ENCODE results near the gene SLC9A4.
A peak's percentile ranks its signal among the peaks of the same experiment; 100 is the strongest.

SLC9A4 gene

GRCh38 chr2:102518170-102518569 is 45.1 kb downstream of the SLC9A4 start:
- Histone ChIP-seq H3K27me3 (no peaks in the 10 kb centered on the region), H3K36me3 (no peaks in the 10 kb centered on the region), H3K9me3 (no peaks in the 10 kb centered on the region), H3K4me3 (ENCODE audit: low read depth, low read length) (no peak overlapping the region), H3K4me1 (no peaks in the 10 kb centered on the region)
- TF ChIP-seq CTCF (IDR thresholded peaks at IDR 0.05; ENCODE audit: low read depth, low read length) = no peak
- no peak for DNase-seq

GRCh38 chr2:102520009-102520408 is 47.0 kb downstream of the SLC9A4 start:
- H3K27me3 ChIP-seq = no peaks in the 10 kb centered on the region
- peak; percentile 7 for DNase-seq

GRCh38 chr2:102520801-102521200 is 47.8 kb downstream of the SLC9A4 start:
- no peak for DNase-seq

More at GRCh38 chr2:102520009-102520408, 47.0 kb downstream of the SLC9A4 start:
- no peak overlapping the region for H3K4me3 ChIP-seq (ENCODE audit: low read depth, low read length)
- H3K36me3 ChIP-seq = no peaks in the 10 kb centered on the region
- no peaks in the 10 kb centered on the region for H3K4me1 ChIP-seq
- no peaks in the 10 kb centered on the region for H3K9me3 ChIP-seq
- peak; percentile 55 for TF ChIP-seq CTCF (IDR thresholded peaks at IDR 0.05; ENCODE audit: low read depth, low read length)

GRCh38 chr2:102522162-102522561 is 49.1 kb downstream of the SLC9A4 start:
- Histone ChIP-seq H3K4me3 (ENCODE audit: low read depth, low read length) (no peak overlapping the region), H3K9me3 (no peaks in the 10 kb centered on the region)
- no peak for DNase-seq

More at GRCh38 chr2:102520801-102521200, 47.8 kb downstream of the SLC9A4 start:
- H3K27me3 ChIP-seq = no peaks in the 10 kb centered on the region
- no peaks in the 10 kb centered on the region for H3K9me3 ChIP-seq
- no peaks in the 10 kb centered on the region for H3K36me3 ChIP-seq
- TF ChIP-seq CTCF (IDR thresholded peaks at IDR 0.05; ENCODE audit: low read depth, low read length) = no peak
- no peak overlapping the region for H3K4me3 ChIP-seq (ENCODE audit: low read depth, low read length)
- H3K4me1 ChIP-seq = no peaks in the 10 kb centered on the region

GRCh38 chr2:102522890-102523289 is 49.9 kb downstream of the SLC9A4 start:
- Histone ChIP-seq H3K4me3 (ENCODE audit: low read depth, low read length) (no peak overlapping the region), H3K4me1 (no peaks in the 10 kb centered on the region), H3K27me3 (no peaks in the 10 kb centered on the region), H3K36me3 (no peaks in the 10 kb centered on the region), H3K9me3 (no peaks in the 10 kb centered on the region)
- no peak for TF ChIP-seq CTCF (IDR thresholded peaks at IDR 0.05; ENCODE audit: low read depth, low read length)
- DNase-seq = no peak

More at GRCh38 chr2:102522162-102522561, 49.1 kb downstream of the SLC9A4 start:
- no peaks in the 10 kb centered on the region for H3K36me3 ChIP-seq
- no peaks in the 10 kb centered on the region for H3K4me1 ChIP-seq
- H3K27me3 ChIP-seq = no peaks in the 10 kb centered on the region
- no peak for TF ChIP-seq CTCF (IDR thresholded peaks at IDR 0.05; ENCODE audit: low read depth, low read length)

- Histone ChIP-seq H3K36me3 (no peaks in the 10 kb centered on the region), H3K27me3 (no peaks in the 10 kb centered on the region), H3K9me3 (no peaks in the 10 kb centered on the region), H3K4me1 (no peaks in the 10 kb centered on the region), H3K4me3 (ENCODE audit: low read depth, low read length) (no peak overlapping the region)
- no peak for TF ChIP-seq CTCF (IDR thresholded peaks at IDR 0.05; ENCODE audit: low read depth, low read length)
- DNase-seq = no peak
Observed at GRCh38 chr2:102523651-102524050, 50.6 kb downstream of the SLC9A4 start.
